RPMI8226 (cell line): ENCODE results near the gene TNN.
A peak's percentile ranks its signal among the peaks of the same experiment; 100 is the strongest.
"Not testable (repeated sequence)": the region's sequence is repeated elsewhere in the genome, so short reads cannot be mapped to it uniquely, and the experiment has no call there.

Experiments used
- DNase-seq: peaks from one replicate; pipeline ENCODE4 v3.0.0-alpha.2; 2015

The TNN gene

GRCh38 chr1:175067362-175068106 lies at the start of gene TNN:
Gene TNN, plus strand, starts transcription at chr1:175067833. Its CDS starts 9,586 bp downstream, at chr1:175077419.
- no peak for DNase-seq

- DNase-seq, result no peak
Observed at GRCh38 chr1:175019524-175019923, 48.1 kb upstream of the TNN start.

GRCh38 chr1:175023043-175023921 lies 44.4 kb upstream of the TNN start, which contains the start of gene MRPS14:
Gene MRPS14, minus strand, starts transcription at chr1:175023425. Its CDS starts 17 bp downstream, at chr1:175023408.
- peak; percentile 99 for DNase-seq

- DNase-seq, result not testable (repeated sequence)
Observed at GRCh38 chr1:175023922-175024242, 43.8 kb upstream of the TNN start.

GRCh38 chr1:175024773-175025172 lies 42.9 kb upstream of the TNN start:
- DNase-seq, result no peak

GRCh38 chr1:175033953-175034352 lies 33.7 kb upstream of the TNN start:
- DNase-seq, result no peak

- DNase-seq, result no peak
Observed at GRCh38 chr1:175034775-175035174, 32.9 kb upstream of the TNN start.

GRCh38 chr1:175035865-175036264 lies 31.8 kb upstream of the TNN start:
- DNase-seq, result no peak

- DNase-seq, result no peak
Observed at GRCh38 chr1:175036476-175036875, 31.2 kb upstream of the TNN start.

GRCh38 chr1:175037416-175037815 lies 30.2 kb upstream of the TNN start:
- no peak for DNase-seq

- no peak for DNase-seq
Observed at GRCh38 chr1:175040324-175040879, 27.2 kb upstream of the TNN start.

- DNase-seq, result no peak
Observed at GRCh38 chr1:175042650-175043049, 25.0 kb upstream of the TNN start.

GRCh38 chr1:175043824-175044223 lies 23.8 kb upstream of the TNN start:
- DNase-seq, result no peak

- DNase-seq, result not testable (repeated sequence)
Observed at GRCh38 chr1:175044591-175044990, 23.0 kb upstream of the TNN start.

- DNase-seq, result no peak
Observed at GRCh38 chr1:175045097-175045496, 22.5 kb upstream of the TNN start.

- DNase-seq, result no peak
Observed at GRCh38 chr1:175045519-175045918, 22.1 kb upstream of the TNN start.

- no peak for DNase-seq
Observed at GRCh38 chr1:175050992-175051391, 16.6 kb upstream of the TNN start.

- DNase-seq, result no peak
Observed at GRCh38 chr1:175054736-175055135, 12.9 kb upstream of the TNN start.

- DNase-seq, result no peak
Observed at GRCh38 chr1:175062339-175062738, 5.3 kb upstream of the TNN start.

- no peak for DNase-seq
Observed at GRCh38 chr1:175062858-175063257, 4.8 kb upstream of the TNN start.

GRCh38 chr1:175070818-175071217 lies 3.2 kb downstream of the TNN start:
- no peak for DNase-seq

GRCh38 chr1:175071276-175071943 lies 3.8 kb downstream of the TNN start:
- no peak for DNase-seq
